A549 (cell line): ENCODE results near the gene TLE1. TPM values are rescaled to one million over a fixed set of nuclear protein-coding genes. Genes with fewer than 3 reads are reported as not detected.

ENCODE experiments used
- ATAC-seq, 2 experiments: fragments of 200-7000 bp in 1 of 2; fragments of >200 bp in 1 of 2; cut with Nextera tagmentation in 1 of 2; cut with Tn5 transposase in 1 of 2; 3 replicates each; pipeline versions ENCODE4 v1.8.0 to v1.9.1; 2018 to 2020; ENCODE audit warnings: mild to moderate bottlenecking in 1 of 2, moderate library complexity in 1 of 2
- CTCF ChIA-PET: fragments of 300-600 bp; sonication (Branson Sonifier 250); formaldehyde crosslinking; extraction: SDS; loops from one replicate; lab custom pipeline; 2021; ENCODE audit warnings: antibody characterized with exemption, inconsistent platforms; lab: Yijun Ruan, JAX
- POLR2A ChIA-PET: fragments of 350-600 bp; formaldehyde crosslinking; extraction: SDS; loops from one replicate; lab custom pipeline; 2021; ENCODE audit warnings: antibody characterized with exemption, inconsistent platforms; lab: Yijun Ruan, JAX
- DNase-seq, 2 experiments: peaks; one replicate each; pipeline versions ENCODE4 v3.0.0 to v3.0.0-alpha.2; 2011 to 2016; ENCODE audit warnings: low read depth in 1 of 2, low spot score in 1 of 2
- FAIRE-seq: peaks from 2 replicates; lab custom pipeline; 2011; peaks lifted over from hg19 to GRCh38; lab: Jason Lieb, UNC
- H3K27ac ChIP-seq, 2 experiments: fragments of >200 bp; sonication (Bioruptor Twin); formaldehyde crosslinking; 3 replicates each; pipeline ENCODE4 v1.5.1; 2016 to 2017
- H3K4me1 ChIP-seq: fragments of >200 bp; sonication (Bioruptor Twin); formaldehyde crosslinking; 3 replicates; pipeline ENCODE4 v1.6.1; 2016
- H3K4me2 ChIP-seq: fragments of >200 bp; sonication (Bioruptor Twin); formaldehyde crosslinking; 3 replicates; pipeline ENCODE4 v1.6.1; 2016
- H3K4me3 ChIP-seq: fragments of >200 bp; sonication (Bioruptor Twin); formaldehyde crosslinking; 3 replicates; pipeline ENCODE4 v1.5.1; 2016
- H3K9me3 ChIP-seq: fragments of >200 bp; sonication (Bioruptor Twin); formaldehyde crosslinking; 3 replicates; pipeline ENCODE4 v1.6.1; 2016
- BHLHE40 ChIP-seq: IDR thresholded peaks from 2 replicates; pipeline ENCODE4 v1.6.1; 2012; ENCODE audit warnings: low read depth, low read length, inconsistent platforms
- CEBPB ChIP-seq, 2 experiments: fragments of >200 bp in 1 of 2; sonication (Bioruptor Twin) in 1 of 2; formaldehyde crosslinking in 1 of 2; IDR thresholded peaks; 2 replicates each; pipeline ENCODE4 v1.6.1; 2012 to 2016
- CHD4 ChIP-seq: fragments of 200-600 bp; sonication (generic); IDR thresholded peaks from 2 replicates; pipeline ENCODE4 v1.6.1; 2016; ENCODE audit warnings: antibody characterized with exemption, mild to moderate bottlenecking, borderline replicate concordance
- FOSB ChIP-seq: fragments of 250-450 bp; sonication (Bioruptor Pico); IDR thresholded peaks from 2 replicates; pipeline ENCODE4 v1.5.0; 2020; ENCODE audit warnings: mild to moderate bottlenecking, moderate library complexity
- GATA3 ChIP-seq: IDR thresholded peaks from 2 replicates; pipeline ENCODE4 v1.6.1; 2012; ENCODE audit warnings: borderline replicate concordance
- HOXB13 ChIP-seq: fragments of 250-450 bp; sonication (Bioruptor Pico); IDR thresholded peaks from 2 replicates; pipeline ENCODE4 v1.5.0; 2020; ENCODE audit warnings: low read depth, mild to moderate bottlenecking, moderate library complexity
- JUN ChIP-seq, 2 experiments: fragments of >200 bp; sonication (Bioruptor Twin); formaldehyde crosslinking; IDR thresholded peaks; 2 replicates in 1 of 2; 3 replicates in 1 of 2; pipeline ENCODE4 v1.6.1; 2016 to 2017
- JUNB ChIP-seq: fragments of >200 bp; sonication (Bioruptor Twin); formaldehyde crosslinking; IDR thresholded peaks from 2 replicates; pipeline ENCODE4 v1.6.1; 2016
- NFE2L2 ChIP-seq: fragments of 150-350 bp; conservative IDR thresholded peaks from 2 replicates; pipeline ENCODE4 v1.6.1; 2014; ENCODE audit warnings: low read length
- PBX3 ChIP-seq: IDR thresholded peaks from 2 replicates; pipeline ENCODE4 v1.6.1; 2012
- POLR2A ChIP-seq: IDR thresholded peaks from 2 replicates; pipeline ENCODE4 v1.6.1; 2012; ENCODE audit warnings: mild to moderate bottlenecking, low read length
- POLR2AphosphoS2 ChIP-seq: conservative IDR thresholded peaks from 2 replicates; pipeline ENCODE4 v1.6.1; 2012; ENCODE audit warnings: low read length, improper control_type of control experiment, inconsistent platforms
- RARB ChIP-seq: fragments of 250-450 bp; sonication (Bioruptor Pico); IDR thresholded peaks from 2 replicates; pipeline ENCODE4 v1.8.0; 2021; ENCODE audit warnings: mild to moderate bottlenecking, moderate library complexity
- RFX5 ChIP-seq: fragments of 450-650 bp; IDR thresholded peaks from 2 replicates; pipeline ENCODE4 v1.7.1; 2014; ENCODE audit warnings: antibody characterized with exemption, mild to moderate bottlenecking, moderate library complexity
- SMC3 ChIP-seq: fragments of >200 bp; sonication (Bioruptor Twin); formaldehyde crosslinking; IDR thresholded peaks from 3 replicates; pipeline ENCODE4 v1.6.1; 2018; ENCODE audit warnings: inconsistent platforms
- USF2 ChIP-seq: fragments of 450-650 bp; IDR thresholded peaks from 2 replicates; pipeline ENCODE4 v1.6.1; 2014; ENCODE audit warnings: antibody characterized with exemption
- ZFP36 ChIP-seq: fragments of 450-650 bp; IDR thresholded peaks from 2 replicates; pipeline ENCODE4 v1.6.1; 2014; ENCODE audit warnings: borderline replicate concordance; ENCODE audit not compliant: partially characterized antibody
- ZNF302 ChIP-seq: fragments of 250-450 bp; sonication (Bioruptor Pico); IDR thresholded peaks from 2 replicates; pipeline ENCODE4 v1.9.0; 2021; ENCODE audit warnings: inconsistent platforms, mild to moderate bottlenecking, moderate library complexity
- WGBS: methylation state at CpG from one replicate; pipeline ENCODE4 v1.1.6; 2017; ENCODE audit errors: missing lambda C conversion rate; 5-methylcytosine and 5-hydroxymethylcytosine counted together
- polyA plus RNA-seq, 4 experiments: library from polyadenylated mRNA; depleted of rRNA in 3 of 4; stranded (reverse); fragments of >200 nt; fragmentation: RNase III in 1 of 4; extraction: RNeasy Plus Mini Kit Qiagen cat#74134 plus additional on column Dnase treatment in 1 of 4; gene quantifications; 2 replicates in 3 of 4; 3 replicates in 1 of 4; pipeline ENCODE4 v1.2.3, GENCODE V29; 2011 to 2017
- small RNA-seq, 6 experiments: library from RNA; depleted of rRNA; stranded (forward); fragments of <200 nt; gene quantifications; one replicate each; pipeline ENCODE3, GENCODE V24; 2012

TLE1 gene
- polyA plus RNA-seq, 2 of the 4 experiments (the other 2 are of a cell fraction) = 45.8 to 117 TPM

DNA sequence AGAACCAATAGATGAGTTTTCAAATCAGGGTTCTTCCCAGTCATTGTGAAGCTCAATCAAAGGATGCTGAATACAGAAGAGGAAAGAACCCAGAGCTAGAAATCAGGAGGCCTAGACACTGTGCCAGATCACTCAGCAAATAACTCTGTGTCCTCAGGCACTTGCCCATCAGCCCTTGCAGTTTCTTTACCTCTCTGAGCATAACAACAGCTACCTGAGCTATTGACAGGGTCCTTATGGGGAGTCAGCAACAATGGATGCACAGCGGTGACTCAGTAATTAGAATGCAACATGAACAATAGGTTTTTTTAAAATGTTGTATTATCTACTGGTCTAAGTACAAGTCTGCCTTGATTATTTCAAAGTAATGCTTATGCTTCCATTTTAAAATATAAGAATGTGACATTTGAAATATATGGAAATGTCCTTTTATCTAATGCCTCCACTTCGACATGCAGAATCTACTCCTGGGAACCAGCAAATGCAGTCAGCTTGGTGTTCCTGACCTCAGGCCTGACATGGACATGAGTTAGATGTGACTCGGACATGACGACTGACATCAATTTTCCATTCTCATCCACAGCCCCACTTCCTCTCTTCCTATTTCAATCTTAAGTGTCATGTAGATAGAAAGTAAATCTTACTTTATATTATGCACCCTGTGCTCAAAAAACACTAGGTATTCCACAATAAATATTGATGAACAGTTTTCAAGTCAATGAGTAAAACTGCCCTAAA, 155.0 kb downstream of the TLE1 start:
- peak in 1 of 2 experiments; percentile 41 for DNase-seq
- WGBS = 68% methylated on average over 4 of the region's 4 CpGs
- H3K4me2 ChIP-seq = peak overlapping the region; percentile 70
- H3K4me3 ChIP-seq = no peak overlapping the region
- TF ChIP-seq JUN (IDR thresholded peaks at IDR 0.05) (no peak), NFE2L2 (no peak), PBX3 (no peak), POLR2A (no peak), RFX5 (no peak), BHLHE40 (no peak), ZFP36 (no peak), GATA3 (no peak), RARB (CRISPR knock-in tag) (no peak), USF2 (no peak), POLR2AphosphoS2 (no peak), FOSB (no peak), CHD4 (no peak), ZNF302 (CRISPR knock-in tag) (no peak), SMC3 (no peak), CEBPB (IDR thresholded peaks at IDR 0.05) (no peak), HOXB13 (CRISPR knock-in tag) (no peak), JUNB (no peak)
- ChIA-PET CTCF (interaction anchor here (1.0 kb wide), 1 partner anchor 14 kb away, joined by 3 read pairs; no protein-coding TSS in a partner anchor), POLR2A (no interaction called here)
- H3K4me1 ChIP-seq = peaks cover 67% of the 10 kb centered on the region
- no peak for ATAC-seq
- H3K27ac ChIP-seq = peak overlapping the region; percentile 87 to 89
- FAIRE-seq = no peak
- H3K9me3 ChIP-seq = peaks cover 14% of the 10 kb centered on the region; the same call in 2 of the 3 replicates

Small RNA genes within 50 kb of the gene (small RNA-seq; reads per million reads assigned to genes)
- gene RNU6-1035P = 0 to 6.5 (median 0.41) reads per million in 6 experiments

Other genes with a start within 250 kb of the TLE1 start
- gene SPATA31D4, start 238.9 kb upstream of the TLE1 start, polyA plus RNA-seq (2011; rRNA removed) = not detected in 2 replicates
- gene SPATA31D4, start 238.9 kb upstream of the TLE1 start, polyA plus RNA-seq (2017; fragmentation: RNase III; extraction: RNeasy Plus Mini Kit Qiagen cat#74134 plus additional on column Dnase treatment) = not detected in 3 replicates